GM12874 (cell line): Measurements from ENCODE around the gene DNAJA4.

ENCODE experiments used
- CTCF ChIP-seq: IDR thresholded peaks from 2 replicates; pipeline ENCODE4 v1.5.1; 2011; ENCODE audit warnings: low read depth, mild to moderate bottlenecking, control low read depth, low read length, moderate library complexity; ENCODE audit not compliant: insufficient read depth

The DNAJA4 gene

GRCh38 chr15:78244893-78245292 is 19.5 kb upstream of the DNAJA4 start:
- no peak for TF ChIP-seq CTCF

GRCh38 chr15:78247911-78248310 is 16.5 kb upstream of the DNAJA4 start:
- TF ChIP-seq CTCF = no peak

- TF ChIP-seq CTCF = no peak
These were observed 15.2 kb upstream of the DNAJA4 start for GRCh38 chr15:78249131-78249530.

GRCh38 chr15:78251136-78251535 is 13.2 kb upstream of the DNAJA4 start:
- TF ChIP-seq CTCF = no peak

GRCh38 chr15:78255421-78256043 is 8.8 kb upstream of the DNAJA4 start:
- TF ChIP-seq CTCF = no peak

GRCh38 chr15:78256044-78256437 is 8.3 kb upstream of the DNAJA4 start:
- TF ChIP-seq CTCF = no peak

- TF ChIP-seq CTCF = no peak
These were observed 6.7 kb upstream of the DNAJA4 start for GRCh38 chr15:78257681-78258080.
